Mammary epithelial cell (primary cell): Measurements from ENCODE around the gene AFP.

Experiments used
- CTCF ChIP-seq, 2 donors: IDR thresholded peaks in 1 of 2; conservative IDR thresholded peaks in 1 of 2; 2 replicates each; pipeline ENCODE4 v1.5.1; 2011 to 2012; ENCODE audit warnings: inconsistent platforms in 2 of 2, low read length in 2 of 2, mild to moderate bottlenecking in 2 of 2, control low read depth in 1 of 2, low read depth in 1 of 2; ENCODE audit not compliant: insufficient read depth in 1 of 2; ENCODE audit errors: extremely low read depth in 1 of 2
- EZH2 ChIP-seq: IDR thresholded peaks from 2 replicates; pipeline ENCODE4 v1.6.1; 2012; ENCODE audit warnings: low read length, inconsistent platforms, borderline replicate concordance

- TF ChIP-seq CTCF (conservative IDR thresholded peaks at IDR 0.05 in 1 of 2, IDR thresholded peaks at IDR 0.05 in 1 of 2; ENCODE audit: extremely low read depth in 1 of 2, insufficient read depth in 1 of 2, low read depth in 1 of 2, low read length in 2 of 2), result no peak
- TF ChIP-seq EZH2, result no peak
Measured at GRCh38 chr4:73487233-73487632, 51.2 kb downstream of the AFP start.
